GM10847 (cell line): ENCODE results near the gene AGPAT1.

Experiments
- POLR2A ChIP-seq: IDR thresholded peaks from 2 replicates; pipeline ENCODE4 v1.6.1; 2011; ENCODE audit not compliant: insufficient read length; ENCODE audit errors: extremely low read depth

Gene AGPAT1

DNA sequence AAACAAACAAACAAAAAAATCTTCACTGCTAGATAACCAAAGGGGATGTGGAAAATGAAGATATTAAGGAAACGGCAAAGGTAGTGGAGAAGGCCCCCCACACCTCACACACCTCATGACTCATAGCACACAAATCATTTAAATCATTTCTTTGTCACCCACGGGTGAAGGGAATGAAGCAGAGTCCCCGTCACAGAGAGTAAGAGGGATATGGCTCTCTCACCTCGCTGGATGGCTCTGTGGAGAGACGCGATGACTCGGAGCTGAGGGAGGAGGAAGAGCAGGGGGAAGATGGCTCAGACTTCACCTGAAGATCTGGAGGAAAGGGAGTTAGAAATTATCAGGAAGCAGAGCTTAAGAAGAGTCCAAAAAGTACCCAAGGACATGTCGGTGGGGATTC, 49.0 kb downstream of the AGPAT1 start:
- TF ChIP-seq POLR2A: no peak

DNA sequence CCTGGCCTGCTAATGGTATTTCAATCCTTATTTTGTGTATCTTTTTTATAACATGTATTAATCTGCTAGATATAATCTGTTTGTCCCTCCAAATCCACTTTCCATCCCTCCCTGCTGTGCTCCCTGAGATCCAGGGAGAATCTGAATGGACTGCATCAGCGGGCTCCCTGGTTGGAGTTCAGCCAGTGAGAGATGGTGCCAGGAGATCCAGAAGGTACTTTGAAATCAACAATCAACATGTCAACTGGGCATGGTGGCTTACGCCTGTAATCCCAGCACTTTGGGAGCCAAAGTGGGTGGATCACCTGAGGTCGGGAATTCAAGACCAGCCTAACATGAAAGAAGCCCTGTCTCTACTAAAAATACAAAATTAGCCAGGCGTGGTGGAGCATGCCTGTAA, 52.2 kb downstream of the AGPAT1 start:
- TF ChIP-seq POLR2A: no peak

DNA sequence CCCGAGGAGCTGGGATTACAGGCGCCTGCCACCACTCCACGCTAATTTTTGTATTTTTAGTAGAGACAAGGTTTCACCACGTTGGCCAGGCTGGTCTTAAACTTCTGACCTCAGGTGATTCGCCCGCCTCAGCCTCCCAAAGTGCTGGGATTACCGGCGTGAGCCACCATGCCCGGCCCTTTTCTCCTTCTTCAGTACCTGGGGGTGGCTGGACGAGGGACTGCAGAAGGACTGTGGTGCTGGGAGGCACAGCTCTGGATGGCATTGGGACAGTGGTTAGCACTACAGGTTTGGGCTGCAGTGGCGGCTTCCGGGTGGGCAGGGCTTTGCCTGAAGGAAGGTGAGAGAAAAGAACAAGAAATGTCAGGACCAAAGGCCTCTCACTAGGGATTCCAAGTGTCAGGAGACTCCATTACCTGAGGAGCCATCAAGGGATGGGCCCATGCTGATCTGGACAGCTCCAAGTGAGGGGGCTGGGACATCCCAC, 55.3 kb downstream of the AGPAT1 start:
- no peak for TF ChIP-seq POLR2A

DNA sequence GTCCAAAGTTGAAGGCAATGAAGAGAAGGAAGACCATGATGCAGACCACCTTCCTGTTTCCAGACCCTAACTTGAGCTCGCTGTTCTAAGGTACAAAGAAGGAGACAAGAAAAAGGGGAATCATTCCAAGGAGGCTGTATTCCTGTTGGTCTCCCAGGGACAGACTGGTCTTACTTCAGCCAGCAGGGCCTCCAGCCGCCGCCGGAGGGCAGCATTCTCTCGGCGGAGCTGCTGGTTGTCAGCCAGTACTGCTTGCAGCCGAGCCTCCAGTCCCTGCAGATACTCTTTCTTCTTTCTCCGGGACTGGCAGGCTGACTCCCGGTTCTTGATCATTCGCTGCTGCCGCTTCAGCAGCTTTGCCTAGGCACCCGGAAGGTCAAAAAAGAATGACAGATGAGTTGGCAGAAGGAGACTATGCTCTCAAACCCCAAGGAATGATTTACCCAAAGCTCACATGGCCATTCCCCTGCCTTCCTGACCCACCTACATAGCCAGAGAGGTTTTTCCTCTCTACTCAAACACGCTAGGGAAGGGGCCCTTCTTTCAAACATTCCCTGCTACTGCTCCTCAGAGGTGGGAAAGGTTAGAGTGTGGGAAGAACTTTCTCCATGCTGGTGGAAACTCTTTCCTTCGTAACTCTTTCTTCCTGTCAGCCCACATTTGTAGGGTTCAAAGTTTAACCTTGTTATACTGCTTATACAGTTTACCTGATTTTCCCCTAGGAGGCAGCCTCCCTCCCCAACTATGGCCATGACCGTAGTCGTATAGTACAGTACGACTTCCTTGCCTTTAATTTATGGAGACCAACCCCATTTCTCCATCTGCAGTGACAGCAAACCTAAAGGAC, 56.9 kb downstream of the AGPAT1 start:
- TF ChIP-seq POLR2A: no peak
